MV-4-11 (cell line): ENCODE measurements around the gene OCA2.
A peak's percentile ranks its signal among the peaks of the same experiment; 100 is the strongest.
"Not testable (repeated sequence)": the region's sequence is repeated elsewhere in the genome, so short reads cannot be mapped to it uniquely, and the experiment has no call there.

Source experiments
- DNase-seq: peaks from one replicate; lab custom pipeline; 2025; lab: John Stamatoyannopoulos, UW

Gene OCA2

DNA sequence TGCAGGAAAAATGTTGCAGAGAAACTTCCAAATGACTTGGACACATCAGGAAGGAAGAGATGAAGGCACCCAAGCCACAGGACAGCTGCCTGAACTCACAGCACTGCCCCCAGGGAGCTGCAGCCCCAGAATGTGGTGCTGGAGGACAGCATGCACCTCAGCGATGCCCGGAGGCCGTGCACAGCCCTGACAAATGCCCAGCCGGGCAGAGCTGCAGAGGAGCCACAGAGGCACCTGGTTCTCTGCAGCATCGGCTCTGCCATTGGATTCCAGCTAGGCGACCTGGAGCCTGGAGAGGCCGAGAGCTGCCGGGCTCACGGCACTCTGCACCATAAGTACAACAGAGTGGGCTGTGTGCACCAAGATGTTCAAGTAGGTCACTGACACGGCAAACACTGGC lies 97.5 kb downstream of the OCA2 start:
- DNase-seq = no peak

DNA sequence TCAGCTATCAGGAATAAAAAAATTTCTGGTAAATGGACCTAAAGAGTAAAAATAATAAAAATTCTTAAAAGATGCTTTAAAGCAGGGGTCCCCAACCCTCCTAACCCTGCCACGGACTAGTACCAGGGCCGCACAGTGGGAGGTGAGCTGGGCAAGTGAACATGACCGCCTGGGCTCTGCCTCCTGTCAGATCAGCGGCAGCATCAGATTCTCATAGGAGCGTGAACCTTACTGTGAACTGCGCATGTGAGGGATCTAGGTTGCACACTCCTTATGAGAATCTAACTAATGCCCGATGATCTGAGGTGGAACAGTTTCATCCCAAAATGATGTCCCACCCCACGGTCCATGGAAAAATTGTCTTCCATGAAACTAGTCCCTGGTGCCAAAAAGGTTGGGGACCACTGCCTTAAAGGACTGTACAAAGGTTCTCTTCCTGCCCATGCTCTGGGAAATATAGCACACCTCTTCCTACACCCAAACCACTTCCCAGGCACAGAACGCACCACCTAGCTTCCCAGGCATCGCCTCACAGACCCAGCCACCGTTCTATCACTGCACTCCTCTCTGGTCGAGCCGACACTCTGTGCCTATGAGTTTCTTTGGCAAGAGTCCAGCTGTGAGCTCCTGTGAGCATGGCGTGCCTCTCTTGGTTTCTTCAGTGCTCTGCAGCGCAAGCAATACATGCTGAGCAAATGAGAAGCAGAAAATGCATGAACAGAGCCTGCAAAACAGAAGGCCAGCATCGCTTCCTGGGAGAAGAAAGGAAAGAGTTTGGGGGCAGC lies 104.9 kb downstream of the OCA2 start:
- DNase-seq = no peak

DNA sequence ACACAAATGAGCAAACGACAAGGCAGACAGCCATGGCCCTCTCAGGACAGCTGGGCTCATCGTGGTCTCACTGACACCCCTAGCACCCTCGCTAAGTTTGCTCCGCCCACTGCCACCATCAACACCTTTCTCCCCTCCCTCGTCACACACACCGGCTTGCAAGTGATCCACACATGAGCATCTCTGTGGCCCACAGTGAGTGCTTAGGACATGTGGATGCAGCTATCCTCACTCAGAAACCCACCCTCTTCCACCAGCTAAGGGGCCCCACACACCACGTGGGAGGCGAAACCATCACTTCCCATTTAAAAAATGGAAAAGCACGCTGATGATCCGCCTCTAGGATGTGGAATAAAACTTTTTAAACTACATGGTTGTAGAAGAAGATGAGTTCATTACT lies 105.6 kb downstream of the OCA2 start:
- DNase-seq = no peak

DNA sequence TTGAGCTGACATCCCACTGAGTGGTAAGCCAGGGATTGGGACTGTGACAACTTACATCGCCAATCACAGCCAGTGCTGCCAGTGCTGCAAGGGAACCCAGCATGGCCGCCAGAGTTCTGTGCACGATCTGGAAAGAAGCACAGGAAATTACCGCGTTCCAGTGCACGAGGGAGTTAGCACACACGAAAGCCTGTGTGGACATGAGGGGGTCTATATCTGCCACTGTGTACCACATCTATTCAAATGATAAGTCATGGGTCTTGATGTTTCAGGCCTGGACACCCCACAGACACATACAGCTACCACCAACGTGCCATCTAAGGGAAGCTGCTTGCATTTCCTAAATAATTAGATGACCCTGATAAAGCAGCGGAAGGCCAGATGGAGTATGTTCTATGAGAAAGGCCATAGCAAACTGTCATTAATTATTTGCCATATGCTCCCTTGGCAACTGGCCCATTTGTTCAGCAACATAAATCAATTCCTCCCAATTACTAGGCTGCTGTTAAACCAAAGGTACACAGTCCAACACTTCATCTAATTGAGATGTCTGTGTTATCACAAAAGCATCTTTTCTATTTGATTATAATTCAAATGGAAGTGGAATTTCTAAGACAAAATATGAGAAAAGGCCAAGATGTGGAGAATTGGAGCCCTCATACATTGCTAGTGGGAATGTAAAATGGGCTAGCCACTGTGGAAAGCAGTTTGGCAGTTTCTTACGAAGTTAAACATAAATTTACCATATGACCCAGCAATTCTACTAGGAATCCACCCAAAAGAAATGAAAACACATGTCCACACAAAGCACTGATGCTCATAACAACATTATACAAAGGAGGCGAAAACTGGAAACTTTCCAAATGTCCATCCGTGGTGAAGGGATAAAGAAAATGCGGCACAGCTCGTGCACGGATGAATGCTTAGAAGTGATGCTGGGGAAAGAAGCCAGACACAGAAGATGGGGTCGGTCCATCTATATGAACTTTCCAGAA lies 108.3 kb downstream of the OCA2 start:
- no peak for DNase-seq

DNA sequence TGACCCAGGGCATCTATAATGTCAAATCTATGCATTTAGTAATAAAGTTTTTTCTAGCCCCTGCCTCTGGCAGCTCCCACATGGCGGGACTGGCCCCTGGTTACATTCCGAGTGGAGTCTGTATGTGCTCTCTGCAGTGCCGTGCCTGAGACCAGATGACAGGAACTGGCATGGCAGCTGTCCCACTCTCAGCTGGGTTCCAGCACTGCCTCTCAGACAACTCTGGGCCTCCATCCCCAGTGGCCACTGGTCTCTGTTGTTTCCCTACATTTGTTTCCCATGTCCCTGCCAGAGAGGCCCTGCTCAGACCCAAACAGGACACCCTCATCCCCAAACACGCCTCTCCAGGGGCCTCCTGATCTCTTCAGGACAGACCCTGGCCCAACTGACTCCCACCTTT lies 109.3 kb downstream of the OCA2 start:
- DNase-seq = no peak

DNA sequence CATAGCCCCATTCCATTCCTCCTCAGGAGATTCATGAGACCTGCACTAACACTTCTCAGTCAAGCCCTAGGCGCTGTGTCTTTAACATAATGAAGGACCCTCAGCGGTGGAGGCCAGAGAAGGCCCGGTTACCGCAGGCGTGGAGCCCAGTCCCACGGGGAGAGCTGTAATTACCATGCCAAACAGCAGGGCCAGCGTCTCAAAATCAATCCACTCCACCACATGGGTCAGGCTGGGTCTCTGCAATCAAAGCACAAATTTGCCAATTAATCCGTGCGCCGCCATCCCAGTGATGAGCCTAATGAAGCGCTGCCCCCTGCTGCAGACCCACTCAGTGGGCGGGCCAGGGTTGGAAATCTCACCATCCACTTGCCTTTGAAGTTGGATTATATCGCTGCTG lies 109.7 kb downstream of the OCA2 start:
- no peak for DNase-seq

DNA sequence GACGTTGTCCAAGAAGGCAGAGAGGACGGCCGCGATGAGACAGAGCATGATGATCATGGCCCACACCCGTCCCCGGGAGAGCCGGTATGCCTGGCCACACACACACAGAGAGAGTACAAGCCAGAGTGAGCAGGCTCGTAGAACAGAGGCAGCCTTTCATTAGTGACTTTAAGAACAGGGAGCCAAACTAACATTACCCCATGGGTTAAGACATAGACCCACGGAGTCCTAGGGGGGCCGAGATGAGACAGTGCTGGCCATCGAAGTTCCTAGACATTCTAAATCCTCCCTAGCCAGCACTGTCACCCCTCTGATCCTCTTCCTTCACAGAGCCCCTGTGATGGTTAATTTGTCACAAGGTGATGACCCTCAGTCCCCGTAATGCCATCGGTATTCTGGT lies 114.0 kb downstream of the OCA2 start:
- DNase-seq = no peak

DNA sequence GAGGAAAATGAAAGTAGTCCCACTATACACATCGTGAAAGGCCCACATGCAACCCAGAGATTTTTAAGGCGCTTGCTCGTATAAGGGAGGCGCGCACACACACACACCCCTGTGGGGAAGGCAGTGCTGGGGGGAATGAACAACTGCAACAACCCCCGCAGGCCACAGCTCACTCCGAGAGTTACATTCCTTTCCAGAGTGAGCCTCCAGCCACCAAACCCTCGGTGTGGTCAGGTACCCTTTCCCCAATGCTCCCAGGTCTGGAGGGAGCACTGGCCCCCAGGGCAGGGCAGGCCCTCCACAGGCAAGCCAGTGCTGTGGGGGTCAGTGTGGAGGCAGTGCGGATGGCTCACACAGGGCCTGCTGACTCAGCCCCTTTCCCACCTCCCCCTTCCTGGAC lies 115.6 kb downstream of the OCA2 start:
- DNase-seq = no peak

DNA sequence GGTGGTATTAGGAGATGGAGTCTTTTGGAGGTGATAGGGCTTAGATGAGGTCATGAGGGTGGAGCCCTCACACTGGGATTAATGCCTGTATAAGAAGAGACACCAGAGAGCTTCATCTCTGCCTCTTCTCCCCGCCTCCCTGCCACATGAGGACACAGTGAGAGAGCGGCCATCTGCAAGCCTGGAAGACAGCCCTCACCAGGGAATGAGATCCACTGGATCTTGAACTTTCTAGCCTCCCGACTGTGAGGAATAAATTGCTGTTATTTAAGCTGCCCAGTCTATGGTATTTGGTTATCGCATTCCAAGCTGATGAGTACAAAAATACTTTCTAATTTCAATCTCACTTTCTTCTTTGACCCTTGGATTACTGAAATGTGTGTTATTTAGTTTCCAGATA lies 121.4 kb downstream of the OCA2 start:
- DNase-seq = no peak

DNA sequence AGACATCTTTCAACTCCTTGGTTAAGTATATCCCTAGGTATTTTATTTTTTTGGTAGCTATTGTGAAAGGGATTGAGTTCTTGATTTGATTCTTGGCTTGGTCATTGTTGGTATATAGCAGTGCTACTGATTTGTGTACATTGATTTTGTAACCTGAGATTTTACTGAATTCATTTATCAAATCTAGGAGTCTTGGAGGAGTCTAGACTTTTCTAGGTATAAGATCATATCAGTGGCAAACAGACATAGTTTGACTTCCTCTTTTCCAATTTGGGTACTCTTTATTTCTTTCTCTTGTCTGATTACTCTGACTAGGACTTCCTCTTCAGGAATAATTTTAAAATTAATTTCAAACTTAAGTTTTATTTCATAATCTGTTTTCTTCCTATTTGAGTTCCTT lies 125.2 kb downstream of the OCA2 start:
- peak; percentile 24 for DNase-seq

DNA sequence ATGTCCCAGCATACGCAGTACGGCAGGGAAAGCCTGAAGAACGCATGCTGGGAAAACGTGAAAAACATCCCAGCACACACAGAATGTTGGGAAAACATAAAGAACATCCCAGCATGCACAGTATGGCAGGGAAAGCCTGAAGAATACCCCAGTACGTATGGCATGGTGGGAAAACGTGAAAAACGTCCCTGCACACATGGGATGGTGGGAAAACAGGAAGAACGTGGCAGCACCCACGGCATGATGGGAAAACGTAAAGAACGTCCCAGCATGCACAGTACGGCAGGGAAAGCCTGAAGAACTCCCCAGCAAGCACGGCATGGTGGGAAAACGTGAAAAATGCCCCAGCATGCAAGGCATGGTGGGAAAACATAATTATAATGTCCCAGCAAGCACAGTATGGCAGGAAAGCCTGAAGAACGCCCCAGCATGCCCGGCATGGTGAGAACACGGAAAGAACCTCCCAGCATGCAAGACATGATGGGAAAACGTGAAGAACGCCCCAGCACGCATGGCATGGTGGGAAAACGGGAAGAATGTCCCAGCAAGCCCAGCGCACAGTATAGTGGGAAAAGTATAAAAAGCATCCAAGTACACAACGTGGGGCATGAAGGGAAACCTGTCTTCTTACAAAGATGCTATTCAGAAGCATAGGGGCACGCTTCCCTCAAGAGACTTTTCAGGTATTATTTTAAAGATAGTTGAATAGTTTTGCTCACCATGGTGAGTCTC lies 128.3 kb downstream of the OCA2 start:
- DNase-seq = no peak

DNA sequence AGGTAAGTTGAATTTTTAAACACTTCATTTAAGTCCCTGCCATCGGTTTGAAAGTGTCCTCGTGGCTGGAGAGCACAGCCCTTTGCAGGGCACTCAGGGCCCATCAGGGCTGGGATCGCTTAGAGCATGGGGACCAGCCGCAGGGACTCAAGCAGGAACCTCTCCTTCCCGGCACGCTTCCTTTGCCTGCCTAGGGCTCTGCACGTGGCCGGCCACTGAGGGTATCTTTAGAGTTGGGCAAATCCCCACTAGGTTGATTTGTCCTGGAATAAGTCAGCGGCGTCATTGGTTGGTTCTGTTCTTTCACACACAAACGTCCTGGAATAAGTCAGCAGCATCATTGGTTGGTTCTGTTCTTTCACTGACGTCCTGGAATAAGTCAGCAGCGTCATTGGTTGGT lies 131.6 kb downstream of the OCA2 start:
- DNase-seq = no peak

DNA sequence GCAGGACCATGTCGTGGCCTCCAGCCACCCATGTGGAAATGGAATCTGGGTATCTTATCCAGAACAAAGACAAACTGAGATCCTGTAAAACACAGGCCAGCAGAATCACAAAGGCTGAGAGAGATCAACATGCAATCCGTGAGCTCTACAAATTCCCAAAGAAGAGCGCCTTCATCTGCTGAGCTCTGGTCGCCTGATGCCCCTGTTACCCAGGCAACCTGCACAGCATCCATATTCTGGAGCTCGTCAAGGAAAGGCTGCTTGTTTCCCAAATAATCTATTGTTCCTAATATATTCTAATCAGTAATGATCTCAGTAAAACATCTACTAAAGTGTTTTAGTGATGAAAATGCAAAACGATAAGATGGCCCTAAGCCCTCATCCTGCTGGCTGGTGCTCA lies 133.6 kb downstream of the OCA2 start:
- no peak for DNase-seq

DNA sequence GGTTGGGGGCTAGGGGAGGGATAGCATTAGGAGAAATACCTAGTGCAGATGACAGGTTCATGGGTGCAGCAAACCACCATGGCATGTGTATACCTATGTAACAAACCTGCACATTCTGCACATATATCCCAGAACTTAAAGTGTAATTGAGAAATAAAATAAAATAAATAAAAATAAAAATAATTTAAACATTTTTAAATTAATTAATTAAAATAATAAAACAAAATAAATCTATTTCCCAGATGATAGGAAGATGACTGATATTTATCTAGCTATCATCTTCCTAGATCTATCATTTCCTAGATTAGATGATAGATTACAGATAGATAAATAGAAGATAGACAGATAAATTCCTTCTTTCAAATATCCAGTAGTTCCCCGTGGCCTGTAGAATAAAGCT lies 137.3 kb downstream of the OCA2 start:
- no peak for DNase-seq

DNA sequence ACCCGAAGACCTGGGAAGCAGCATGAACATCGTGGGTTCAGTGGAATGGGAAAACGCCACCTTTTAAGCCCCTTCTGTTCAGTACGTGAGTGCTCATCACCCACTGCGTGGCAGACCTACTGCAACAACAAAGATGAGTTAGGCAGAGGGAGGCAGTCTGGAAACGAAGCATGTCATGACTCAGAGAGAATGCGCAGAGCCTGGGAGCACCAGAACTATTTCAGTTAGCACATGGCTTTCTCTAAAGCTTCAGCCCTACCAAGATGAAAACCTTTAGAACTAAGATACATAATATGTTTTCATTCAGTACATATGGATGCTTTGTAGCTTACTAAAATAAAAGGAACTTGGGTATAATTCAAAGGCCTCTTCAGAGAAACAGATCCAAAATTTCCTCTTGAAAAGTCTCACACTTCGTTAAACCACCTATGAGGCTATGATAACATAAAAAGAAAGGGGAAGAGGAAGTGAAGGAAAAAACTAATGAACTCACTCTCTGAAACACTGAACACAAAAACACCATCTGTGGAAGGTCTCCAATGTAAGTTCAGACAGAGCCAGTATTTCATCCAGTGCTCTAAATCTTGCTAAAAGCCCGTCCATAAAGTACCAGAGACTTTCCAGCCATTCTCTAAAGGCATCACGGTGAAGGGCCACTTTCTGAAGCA lies 140.1 kb downstream of the OCA2 start:
- peak; percentile 78 for DNase-seq

DNA sequence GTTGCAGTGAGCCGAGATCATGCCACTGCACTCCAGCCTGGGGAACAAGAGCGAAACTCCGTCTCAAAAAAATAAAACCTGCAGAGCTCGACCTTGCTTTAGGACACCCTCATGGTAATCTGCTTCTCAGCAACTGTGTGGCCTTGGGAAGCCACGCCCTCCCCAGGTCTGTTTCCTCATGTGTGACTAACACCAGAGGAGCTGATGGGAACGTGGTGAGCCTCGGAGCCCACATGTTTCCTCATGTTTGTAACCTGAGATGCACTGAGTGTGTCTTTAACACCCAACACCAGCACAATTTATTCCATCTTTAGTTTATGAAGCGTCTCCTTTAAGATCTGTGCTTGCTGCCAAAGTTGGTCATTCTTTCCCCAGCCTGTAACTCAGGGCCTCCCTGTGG lies 142.8 kb downstream of the OCA2 start:
- peak; percentile 67 for DNase-seq

DNA sequence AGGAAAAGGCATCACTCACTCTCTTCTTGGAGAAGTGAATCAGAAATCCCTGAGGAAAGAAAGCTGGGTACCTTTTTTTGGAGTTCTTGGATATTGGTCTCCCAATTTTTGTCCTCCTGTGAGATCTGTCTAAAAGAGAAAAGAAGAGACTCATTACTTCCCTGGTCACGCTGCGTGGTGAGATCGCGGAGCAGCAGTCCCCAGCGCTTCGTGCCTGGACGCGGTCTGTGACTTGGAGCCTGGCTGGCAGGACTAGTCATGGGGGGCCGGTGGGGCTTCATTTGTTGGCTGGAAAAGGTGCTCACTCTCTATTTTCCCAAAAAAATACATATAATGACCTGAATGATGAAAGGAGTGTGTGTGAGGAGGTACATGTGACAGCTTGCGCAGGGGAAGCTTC lies 144.0 kb downstream of the OCA2 start:
- no peak for DNase-seq

DNA sequence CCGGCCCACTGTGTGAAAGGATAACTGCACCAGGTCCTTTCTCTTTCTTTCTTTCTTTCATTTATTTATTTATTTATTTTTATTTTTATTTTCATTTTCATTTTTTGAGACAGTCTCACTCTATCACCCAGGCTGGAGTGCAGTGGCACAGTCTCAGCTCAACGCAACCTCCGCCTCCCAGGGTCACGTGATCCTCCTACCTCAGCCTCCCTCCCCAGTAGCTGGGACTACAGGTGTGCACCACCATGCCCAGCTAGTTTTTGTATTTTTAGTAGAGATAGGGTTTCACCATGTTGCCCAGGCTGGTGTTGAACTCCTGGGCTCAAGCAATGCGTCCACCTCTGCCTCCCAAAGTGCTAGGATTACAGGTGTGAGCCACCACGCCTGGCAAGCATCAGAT lies 146.5 kb downstream of the OCA2 start:
- not testable (repeated sequence) for DNase-seq

DNA sequence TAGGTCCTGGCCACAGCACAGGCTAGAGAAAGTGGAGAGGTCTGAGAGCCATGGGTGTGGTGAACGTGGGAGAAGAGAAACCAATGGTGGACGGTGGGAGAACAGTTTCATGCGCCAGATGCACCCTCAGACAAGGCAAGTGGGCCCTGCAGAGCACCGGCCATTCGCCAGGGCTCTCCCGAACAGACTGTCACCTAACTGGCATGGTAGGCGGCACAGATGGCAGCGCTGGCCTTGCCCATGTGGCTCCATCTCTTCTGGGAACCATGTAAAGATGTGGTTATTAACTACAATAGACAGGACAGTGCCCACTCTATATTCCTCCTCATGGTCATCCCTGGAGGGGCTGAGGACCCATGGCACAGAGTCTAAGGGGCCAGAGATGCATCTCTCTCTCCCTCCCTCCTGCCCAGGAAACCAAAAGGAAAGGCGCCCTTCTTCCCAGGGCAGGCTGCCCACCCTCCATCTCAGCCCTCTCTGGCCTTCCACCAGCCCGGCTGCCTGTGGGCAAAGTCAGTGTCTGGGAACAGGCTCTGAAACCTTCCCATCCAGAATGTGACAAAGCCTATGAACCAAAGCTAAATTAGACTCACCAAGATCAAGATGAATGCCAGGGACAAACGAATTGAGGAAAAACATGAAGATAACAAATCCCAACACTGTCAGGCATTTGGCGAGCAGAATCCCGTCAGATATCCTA lies 147.8 kb downstream of the OCA2 start:
- DNase-seq = no peak

DNA sequence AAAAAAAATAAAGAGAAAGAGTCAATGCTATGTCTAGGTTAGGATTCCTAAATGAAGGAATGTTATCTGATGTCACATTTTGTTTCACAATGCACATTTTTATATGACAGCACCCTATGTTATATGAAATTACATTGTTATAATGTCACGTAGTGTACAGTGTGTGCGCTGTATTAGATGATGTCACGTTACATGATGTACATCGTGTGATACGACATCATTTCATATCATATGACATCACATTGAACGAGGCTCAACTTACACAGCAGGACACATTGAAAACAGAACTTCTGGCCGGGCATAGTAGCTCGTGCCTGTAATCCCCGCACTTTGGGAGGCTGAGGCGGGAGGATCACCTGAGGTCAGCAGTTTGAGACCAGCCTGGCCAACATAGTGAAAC lies 150.0 kb downstream of the OCA2 start:
- DNase-seq = no peak

DNA sequence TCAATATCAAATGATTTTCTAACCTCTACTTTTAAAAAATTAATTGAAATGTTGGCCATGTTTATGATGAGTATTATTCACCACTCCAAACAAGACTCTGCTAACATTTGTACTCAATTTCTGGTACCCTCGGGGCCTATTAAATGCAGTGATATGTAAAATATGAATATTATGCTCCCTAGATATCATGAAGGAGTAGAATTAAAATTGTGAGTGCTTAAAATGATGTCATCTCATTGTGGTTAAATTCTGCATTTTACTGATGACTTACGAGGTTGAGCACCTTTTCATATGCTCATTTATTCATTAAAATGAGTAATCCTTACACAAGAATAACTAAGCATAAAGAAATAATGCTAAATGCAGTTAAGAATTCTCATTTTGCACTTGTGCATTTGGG lies 159.9 kb downstream of the OCA2 start:
- no peak for DNase-seq
